A549 treated with AZD9567 at 1 μM for 4 hours (cell line): ENCODE results near the gene KRT83. TPM values are rescaled to one million over a fixed set of nuclear protein-coding genes. Genes with fewer than 3 reads are reported as not detected.

Source experiments
- total RNA-seq: library from RNA; stranded (reverse); fragments of 200-300 nt; extraction: Qiagen RNA extraction; gene quantifications from 5 replicates; pipeline ENCODE4 v1.2.3, GENCODE V29; 2022; ENCODE audit not compliant: insufficient read depth

The KRT83 gene
- total RNA-seq, result 6.0 to 6.6 TPM (median 6.4 TPM) in 5 replicates

GRCh38 chr12:52320784-52321400 lies at the start of gene KRT83:
TSS of gene KRT83 (minus strand) at chr12:52321398. CDS start at chr12:52321335, 63 bp downstream.

GRCh38 chr12:52366738-52367485 lies 45.7 kb upstream of the KRT83 start, which contains the start of gene KRT85:
TSS of gene KRT85 (minus strand) at chr12:52367481. CDS start at chr12:52367405, 76 bp downstream.

GRCh38 chr12:52291267-52291935 lies 29.8 kb downstream of the KRT83 start, which contains the start of gene KRT81:
TSS of gene KRT81 (minus strand) at chr12:52291534. CDS start at chr12:52291465, 69 bp downstream.

GRCh38 chr12:52274521-52275120 lies 46.6 kb downstream of the KRT83 start, which contains the start of gene KRT86:
TSS of gene KRT86 (plus strand) at chr12:52274645. CDS start at chr12:52301917, 27,272 bp downstream.

Other genes with a start within 250 kb of the KRT83 start
- gene SMIM41, start 241.7 kb downstream of the KRT83 start, total RNA-seq, result not detected in 5 replicates
- gene KRT80, start 129.4 kb downstream of the KRT83 start, total RNA-seq, result 31.1 to 42.6 TPM (median 33.5 TPM) in 5 replicates
- 4,095 to 6,117 TPM (median 5,628 TPM) in 5 replicates for gene KRT7, start 88.2 kb downstream of the KRT83 start, total RNA-seq
- 29.8 to 51.0 TPM (median 47.4 TPM) in 5 replicates for gene KRT86, start 46.8 kb downstream of the KRT83 start, total RNA-seq
- gene KRT81, start 29.9 kb downstream of the KRT83 start, total RNA-seq, result 3,123 to 4,150 TPM (median 3,993 TPM) in 5 replicates
- gene KRT85, start 46.1 kb upstream of the KRT83 start, total RNA-seq, result 0.05 TPM in 1 of 5 replicates, not detected in the others
- gene KRT84, start 64.3 kb upstream of the KRT83 start, total RNA-seq, result not detected in 5 replicates
- not detected in 5 replicates for gene KRT82, start 84.9 kb upstream of the KRT83 start, total RNA-seq
- gene KRT75, start 113.0 kb upstream of the KRT83 start, total RNA-seq, result 0.07 to 0.20 TPM (median 0.14 TPM) in 4 of 5 replicates, not detected in the other
- 0.03 TPM in 1 of 5 replicates, not detected in the others for gene KRT6B, start 130.7 kb upstream of the KRT83 start, total RNA-seq
- gene KRT6C, start 152.4 kb upstream of the KRT83 start, total RNA-seq, result not detected in 5 replicates
- gene KRT6A, start 171.9 kb upstream of the KRT83 start, total RNA-seq, result 5.2 to 7.8 TPM (median 6.7 TPM) in 5 replicates
- gene KRT5, start 199.0 kb upstream of the KRT83 start, total RNA-seq, result 0.23 to 0.63 TPM (median 0.34 TPM) in 4 of 5 replicates, not detected in the other
- not detected in 5 replicates for gene KRT71, start 231.7 kb upstream of the KRT83 start, total RNA-seq